22Rv1 (cell line): ENCODE measurements around the gene UGGT2.
"Not testable (repeated sequence)": the region's sequence is repeated elsewhere in the genome, so short reads cannot be mapped to it uniquely, and the experiment has no call there.

ENCODE experiments used
- ZFX ChIP-seq: fragments of 450-650 bp; IDR thresholded peaks from 2 replicates; pipeline ENCODE4 v1.6.1; 2017; ENCODE audit warnings: antibody characterized with exemption, borderline replicate concordance
- TF ChIP-seq, protein P1 (sequence below): fragments of 450-650 bp; IDR thresholded peaks from 2 replicates; pipeline ENCODE4 v1.5.1; 2017; ENCODE audit warnings: mild to moderate bottlenecking

DNA sequence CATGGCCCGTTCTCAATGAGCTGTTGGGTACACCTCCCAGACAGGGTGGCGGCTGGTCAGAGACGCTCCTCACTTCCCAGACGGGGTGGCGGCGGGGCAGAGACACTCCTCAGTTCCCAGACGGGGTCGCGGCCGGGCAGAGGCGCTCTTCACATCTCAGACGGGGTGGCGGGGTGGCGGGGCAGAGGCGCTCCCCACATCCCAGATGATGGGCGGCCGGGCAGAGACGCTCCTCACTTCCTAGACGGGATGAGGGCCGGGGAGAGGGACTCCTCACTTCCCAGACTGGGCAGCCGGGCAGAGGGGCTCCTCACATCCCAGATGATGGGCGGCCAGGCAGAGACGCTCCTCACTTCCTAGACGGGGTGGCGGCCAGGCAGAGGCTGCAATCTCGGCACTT lies 207.5 kb downstream of the UGGT2 start:
- TF ChIP-seq, protein P1, sequence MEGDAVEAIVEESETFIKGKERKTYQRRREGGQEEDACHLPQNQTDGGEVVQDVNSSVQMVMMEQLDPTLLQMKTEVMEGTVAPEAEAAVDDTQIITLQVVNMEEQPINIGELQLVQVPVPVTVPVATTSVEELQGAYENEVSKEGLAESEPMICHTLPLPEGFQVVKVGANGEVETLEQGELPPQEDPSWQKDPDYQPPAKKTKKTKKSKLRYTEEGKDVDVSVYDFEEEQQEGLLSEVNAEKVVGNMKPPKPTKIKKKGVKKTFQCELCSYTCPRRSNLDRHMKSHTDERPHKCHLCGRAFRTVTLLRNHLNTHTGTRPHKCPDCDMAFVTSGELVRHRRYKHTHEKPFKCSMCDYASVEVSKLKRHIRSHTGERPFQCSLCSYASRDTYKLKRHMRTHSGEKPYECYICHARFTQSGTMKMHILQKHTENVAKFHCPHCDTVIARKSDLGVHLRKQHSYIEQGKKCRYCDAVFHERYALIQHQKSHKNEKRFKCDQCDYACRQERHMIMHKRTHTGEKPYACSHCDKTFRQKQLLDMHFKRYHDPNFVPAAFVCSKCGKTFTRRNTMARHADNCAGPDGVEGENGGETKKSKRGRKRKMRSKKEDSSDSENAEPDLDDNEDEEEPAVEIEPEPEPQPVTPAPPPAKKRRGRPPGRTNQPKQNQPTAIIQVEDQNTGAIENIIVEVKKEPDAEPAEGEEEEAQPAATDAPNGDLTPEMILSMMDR = not testable (repeated sequence)
- TF ChIP-seq ZFX = not testable (repeated sequence)
